GM19043 (cell line): Measurements from ENCODE around the gene ETNK2.

ENCODE experiments used
- ATAC-seq: cut with Tn5 transposase; IDR thresholded peaks from one replicate; pipeline ENCODE4 v1.9.1; 2021; ENCODE audit warnings: low read depth; ENCODE audit not compliant: unreplicated experiment

Gene ETNK2

GRCh38 chr1:204151552-204152309, at the start of gene ETNK2:
TSS of gene ETNK2 (minus strand) at chr1:204152044. CDS start at chr1:204151852, 192 bp downstream.
- no peak for ATAC-seq

- no peak for ATAC-seq
Observed at GRCh38 chr1:204201348-204202040, 49.6 kb upstream of the ETNK2 start.

- ATAC-seq, result no peak
Observed at GRCh38 chr1:204199579-204199978, 47.7 kb upstream of the ETNK2 start.

GRCh38 chr1:204198348-204199340, 46.8 kb upstream of the ETNK2 start:
- ATAC-seq, result no peak

GRCh38 chr1:204197068-204197467, 45.2 kb upstream of the ETNK2 start:
- no peak for ATAC-seq

- no peak for ATAC-seq
Observed at GRCh38 chr1:204196068-204196795, 44.4 kb upstream of the ETNK2 start, which contains the start of gene KISS1. TSS of gene KISS1 (minus strand) at chr1:204196491. CDS start at chr1:204192876, 3,615 bp downstream.

GRCh38 chr1:204194771-204195170, 42.9 kb upstream of the ETNK2 start:
- ATAC-seq, result no peak

GRCh38 chr1:204194080-204194479, 42.2 kb upstream of the ETNK2 start:
- ATAC-seq, result no peak

GRCh38 chr1:204192589-204193352, 40.9 kb upstream of the ETNK2 start:
- no peak for ATAC-seq

GRCh38 chr1:204192046-204192445, 40.2 kb upstream of the ETNK2 start:
- no peak for ATAC-seq

GRCh38 chr1:204191456-204191855, 39.6 kb upstream of the ETNK2 start:
- ATAC-seq, result no peak

GRCh38 chr1:204190212-204191211, 38.7 kb upstream of the ETNK2 start:
- no peak for ATAC-seq

GRCh38 chr1:204188959-204189639, 37.3 kb upstream of the ETNK2 start:
- no peak for ATAC-seq

GRCh38 chr1:204186597-204186996, 34.8 kb upstream of the ETNK2 start:
- ATAC-seq, result no peak

GRCh38 chr1:204181116-204181515, 29.3 kb upstream of the ETNK2 start:
- no peak for ATAC-seq

- ATAC-seq, result no peak
Observed at GRCh38 chr1:204180133-204180532, 28.3 kb upstream of the ETNK2 start.

- no peak for ATAC-seq
Observed at GRCh38 chr1:204178487-204179281, 26.8 kb upstream of the ETNK2 start.
